K562 (cell line): ENCODE data around the gene DPYSL3.

Experiments used
- ELF1 ChIP-seq: fragments of 200-800 bp; sonication (Bioruptor generic); IDR thresholded peaks from 2 replicates; pipeline ENCODE4 v1.6.1; 2016; ENCODE audit warnings: missing genetic modification characterization, missing compliant biosample characterization
- ZFP91 ChIP-seq: sonication (generic); formaldehyde crosslinking; IDR thresholded peaks from 2 replicates; pipeline ENCODE4 v1.8.0; 2022; ENCODE audit warnings: mild to moderate bottlenecking, missing genetic modification reagents

- no peak for TF ChIP-seq ZFP91 (CRISPR knock-in tag)
- no peak for TF ChIP-seq ELF1
These were observed 25.7 kb downstream of the DPYSL3 start for GRCh38 chr5:147483961-147484707.
